ENCODE measurements around the gene EPB41L4B.

Gene EPB41L4B

GRCh38 chr9:109198736-109199382 is 122.0 kb downstream of the EPB41L4B start:
- no peak for DNase-seq (ENCODE audit: low spot score)

- no peak for DNase-seq (ENCODE audit: low spot score)
These were observed 126.8 kb downstream of the EPB41L4B start for GRCh38 chr9:109193974-109194556.

- no peak for DNase-seq (ENCODE audit: low spot score)
These were observed 128.0 kb downstream of the EPB41L4B start for GRCh38 chr9:109192732-109193361.

GRCh38 chr9:109191746-109192145 is 129.1 kb downstream of the EPB41L4B start:
- DNase-seq (ENCODE audit: low spot score) = no peak

- peak; percentile 13 for DNase-seq (ENCODE audit: low spot score)
These were observed 130.7 kb downstream of the EPB41L4B start for GRCh38 chr9:109190151-109190550.

- DNase-seq (ENCODE audit: low spot score) = no peak
These were observed 133.9 kb downstream of the EPB41L4B start for GRCh38 chr9:109186857-109187520.

- DNase-seq (ENCODE audit: low spot score) = peak; percentile 61
These were observed 137.7 kb downstream of the EPB41L4B start for GRCh38 chr9:109182940-109183798.

GRCh38 chr9:109182550-109182939 is 138.3 kb downstream of the EPB41L4B start:
- DNase-seq (ENCODE audit: low spot score) = no peak

GRCh38 chr9:109181284-109181683 is 139.6 kb downstream of the EPB41L4B start:
- DNase-seq (ENCODE audit: low spot score) = no peak

- no peak for DNase-seq (ENCODE audit: low spot score)
These were observed 140.9 kb downstream of the EPB41L4B start for GRCh38 chr9:109179801-109180523.

GRCh38 chr9:109176963-109177362 is 143.9 kb downstream of the EPB41L4B start:
- DNase-seq (ENCODE audit: low spot score) = no peak

GRCh38 chr9:109176386-109176785 is 144.5 kb downstream of the EPB41L4B start:
- no peak for DNase-seq (ENCODE audit: low spot score)

GRCh38 chr9:109172935-109173334 is 147.9 kb downstream of the EPB41L4B start:
- DNase-seq (ENCODE audit: low spot score) = no peak

- no peak for DNase-seq (ENCODE audit: low spot score)
These were observed 148.9 kb downstream of the EPB41L4B start for GRCh38 chr9:109171926-109172325.

- no peak for DNase-seq (ENCODE audit: low spot score)
These were observed 152.7 kb downstream of the EPB41L4B start for GRCh38 chr9:109168170-109168569.

GRCh38 chr9:109167716-109168115 is 153.1 kb downstream of the EPB41L4B start:
- no peak for DNase-seq (ENCODE audit: low spot score)

- no peak for DNase-seq (ENCODE audit: low spot score)
These were observed 153.9 kb downstream of the EPB41L4B start, which contains the start of gene FRRS1L for GRCh38 chr9:109166771-109167601. Gene FRRS1L (minus strand): TSS chr9:109167249. CDS start chr9:109167138, 111 bp downstream.

- DNase-seq (ENCODE audit: low spot score) = no peak
These were observed 154.6 kb downstream of the EPB41L4B start for GRCh38 chr9:109166171-109166770.

- no peak for DNase-seq (ENCODE audit: low spot score)
These were observed 156.8 kb downstream of the EPB41L4B start for GRCh38 chr9:109164042-109164441.

- no peak for DNase-seq (ENCODE audit: low spot score)
These were observed 157.7 kb downstream of the EPB41L4B start for GRCh38 chr9:109163194-109163593.
